NCI-H2227 treated with DMSO at 0.1 percent for 48 hours (cell line): ENCODE results near the gene ETS2.
A peak's percentile ranks its signal among the peaks of the same experiment; 100 is the strongest.

Experiments
- DNase-seq: peaks from one replicate; lab custom pipeline; 2025; lab: John Stamatoyannopoulos, UW

ETS2 gene

DNA sequence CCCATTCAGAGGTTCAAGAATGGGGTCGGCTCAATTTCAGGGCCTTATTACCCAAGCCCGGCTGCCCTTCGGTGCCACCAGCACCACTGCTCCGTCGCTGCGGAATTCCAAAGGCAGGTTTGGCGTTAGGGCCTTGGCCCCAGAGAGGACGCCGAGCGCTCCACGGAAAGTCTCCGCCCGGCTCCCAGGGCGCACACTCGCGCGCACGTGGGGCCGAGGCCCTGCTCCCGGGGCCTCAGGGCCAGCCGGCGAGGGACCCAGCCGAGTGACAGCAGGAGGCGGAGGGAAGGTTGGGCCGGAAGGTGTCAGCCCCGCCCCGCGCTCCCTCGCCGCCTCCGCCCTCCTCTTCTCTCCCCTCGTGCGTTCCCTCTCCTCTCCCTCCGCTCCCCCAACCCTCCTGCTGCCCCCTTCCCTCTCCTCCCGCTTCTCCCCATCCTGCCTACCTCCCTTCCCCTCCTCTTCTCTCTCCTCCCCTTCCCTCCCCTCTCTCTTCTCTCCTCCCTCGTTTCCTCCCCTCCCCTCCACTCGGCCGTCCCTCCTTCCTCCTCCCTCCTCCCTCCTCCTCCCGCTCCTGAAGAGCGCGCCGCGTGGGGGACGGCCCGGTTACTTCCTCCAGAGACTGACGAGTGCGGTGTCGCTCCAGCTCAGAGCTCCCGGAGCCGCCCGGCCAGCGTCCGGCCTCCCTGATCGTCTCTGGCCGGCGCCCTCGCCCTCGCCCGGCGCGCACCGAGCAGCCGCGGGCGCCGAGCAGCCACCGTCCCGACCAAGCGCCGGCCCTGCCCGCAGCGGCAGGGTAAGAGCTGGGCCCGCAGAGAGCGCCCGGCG, at the start of gene ETS2:
Gene ETS2, plus strand, starts transcription at position 602 of the 825 bp plus-strand sequence. CDS start 4,106 bp downstream, outside the sequence.
- DNase-seq, result peak; percentile 77

GRCh38 chr21:38756746-38757145, 49.0 kb upstream of the ETS2 start:
- no peak for DNase-seq

DNA sequence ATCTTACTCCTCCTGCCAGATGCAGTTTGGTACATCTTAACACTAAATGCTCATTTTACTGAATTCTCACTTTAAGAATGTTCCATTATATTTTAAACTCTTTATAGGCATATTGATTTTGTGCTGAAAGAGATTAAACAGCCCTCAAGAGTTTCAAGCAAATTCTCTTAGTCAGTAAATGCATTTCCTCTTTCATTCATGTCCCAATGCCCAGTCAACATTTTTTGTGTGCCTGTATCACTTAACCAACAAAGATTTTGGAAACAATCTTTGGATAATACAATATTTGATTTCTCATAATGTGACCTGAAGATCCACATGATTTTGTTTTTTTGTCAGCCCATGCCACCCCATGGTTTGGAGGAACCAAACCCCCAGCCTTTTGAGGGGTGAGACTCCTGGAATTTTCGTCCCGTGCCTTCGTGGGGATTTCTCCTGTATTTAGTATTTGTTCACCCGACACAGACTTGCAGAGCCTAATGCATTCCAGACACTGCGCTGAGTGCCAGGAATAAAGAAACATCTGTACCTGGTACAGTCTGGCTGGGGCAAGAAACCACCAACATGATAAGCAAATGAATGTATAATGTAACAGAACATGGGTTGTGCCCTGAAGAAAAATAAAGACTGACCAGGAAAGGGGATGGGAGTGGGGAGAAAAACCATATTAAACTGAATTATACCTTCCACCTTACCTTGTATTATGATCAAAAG, 47.1 kb upstream of the ETS2 start:
- DNase-seq, result no peak

DNA sequence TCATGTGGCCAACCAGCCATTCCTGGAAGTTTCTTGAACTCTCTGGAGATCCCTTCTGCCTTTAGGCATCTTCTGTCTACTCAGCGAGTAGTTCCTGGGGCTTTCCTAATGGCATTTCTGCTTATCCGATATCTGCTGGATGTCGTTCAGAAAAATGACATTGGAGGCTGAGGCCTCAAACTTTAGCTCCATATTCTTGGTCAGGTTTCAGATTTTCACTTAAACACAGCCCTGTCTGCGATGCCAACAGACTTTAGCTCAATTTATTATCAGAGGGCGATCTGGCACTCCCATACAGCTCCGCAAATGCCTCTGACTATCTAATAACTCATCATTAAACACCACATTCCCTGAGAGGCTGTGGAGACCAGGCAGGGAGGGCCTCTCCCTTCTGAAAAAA, 46.3 kb upstream of the ETS2 start:
- DNase-seq, result no peak

DNA sequence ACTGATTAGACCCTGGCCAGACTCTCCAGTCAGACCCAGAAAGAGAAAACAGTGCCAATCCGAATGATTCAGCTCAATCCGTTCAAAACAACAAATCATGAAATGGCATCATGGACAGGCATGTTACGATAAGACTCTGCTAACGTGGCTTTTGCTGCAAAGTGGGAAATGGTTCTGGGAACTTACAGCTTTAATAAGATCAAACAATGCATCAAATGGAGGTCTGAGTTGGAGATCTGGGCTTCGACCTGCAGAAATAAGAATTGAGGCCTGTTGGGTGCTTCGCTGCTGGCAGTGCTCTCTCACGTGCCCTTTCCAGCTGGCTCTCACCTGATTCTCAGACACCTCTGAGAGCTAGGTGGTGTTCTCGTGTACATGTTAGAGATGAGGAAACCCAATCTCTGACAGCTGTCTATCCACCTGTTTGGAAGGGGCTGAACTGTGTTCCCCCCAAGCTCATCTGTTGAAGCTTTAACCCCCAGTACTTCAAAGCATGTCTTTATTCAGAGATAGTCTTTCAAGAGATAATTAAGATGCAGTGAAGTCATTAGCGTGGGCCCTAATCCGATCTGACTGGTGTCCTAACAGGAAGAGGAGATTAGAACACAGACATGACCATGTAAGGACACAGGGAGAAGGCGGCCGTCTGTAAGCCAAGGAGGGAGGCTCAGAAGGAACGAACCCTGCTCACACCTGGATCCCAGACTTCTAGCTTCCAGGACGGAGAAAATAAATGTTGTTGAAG, 45.5 kb upstream of the ETS2 start:
- no peak for DNase-seq

DNA sequence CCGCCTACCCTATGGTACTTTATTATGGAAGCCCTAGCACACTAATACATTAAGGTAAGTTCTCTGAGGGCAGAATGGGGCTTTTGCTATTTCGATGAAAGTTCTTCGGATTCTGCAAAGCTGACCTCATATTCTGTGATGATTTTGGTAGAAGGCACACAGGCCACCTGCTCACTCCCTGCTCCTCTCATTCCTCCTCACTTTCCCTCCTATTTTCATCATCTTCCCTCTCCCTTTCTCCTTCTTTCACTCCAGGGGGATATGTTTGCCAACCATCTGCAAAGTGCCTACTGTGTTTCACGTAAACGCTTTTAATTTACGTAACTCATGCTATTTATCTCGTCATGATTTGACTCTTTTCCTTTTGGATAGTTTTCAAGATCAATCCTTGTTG, 45.0 kb upstream of the ETS2 start:
- DNase-seq, result no peak

GRCh38 chr21:38761531-38761930, 44.2 kb upstream of the ETS2 start:
- DNase-seq, result no peak

DNA sequence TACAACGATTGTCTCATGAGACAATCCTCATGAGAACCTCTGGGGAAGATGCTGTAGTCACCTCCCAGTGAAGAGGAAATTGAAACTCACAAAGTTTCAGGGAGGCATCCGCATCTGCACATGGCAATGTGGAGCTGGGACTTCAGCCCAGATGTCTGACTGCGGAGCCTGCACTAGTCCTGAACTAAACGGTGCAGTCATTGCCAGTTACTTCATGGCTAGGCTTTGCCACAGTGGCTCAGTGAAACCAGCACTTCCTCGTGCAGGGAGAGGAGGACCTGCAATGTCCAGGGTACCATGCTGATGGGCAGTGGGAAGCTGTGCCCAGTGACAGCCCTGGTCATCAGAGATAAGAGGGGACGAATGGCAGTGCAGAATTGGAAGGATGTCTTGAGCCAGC, 40.7 kb upstream of the ETS2 start:
- DNase-seq, result no peak

GRCh38 chr21:38766987-38767722, 38.6 kb upstream of the ETS2 start:
- no peak for DNase-seq

- no peak for DNase-seq
Measured at GRCh38 chr21:38768471-38769063, 37.2 kb upstream of the ETS2 start.

DNA sequence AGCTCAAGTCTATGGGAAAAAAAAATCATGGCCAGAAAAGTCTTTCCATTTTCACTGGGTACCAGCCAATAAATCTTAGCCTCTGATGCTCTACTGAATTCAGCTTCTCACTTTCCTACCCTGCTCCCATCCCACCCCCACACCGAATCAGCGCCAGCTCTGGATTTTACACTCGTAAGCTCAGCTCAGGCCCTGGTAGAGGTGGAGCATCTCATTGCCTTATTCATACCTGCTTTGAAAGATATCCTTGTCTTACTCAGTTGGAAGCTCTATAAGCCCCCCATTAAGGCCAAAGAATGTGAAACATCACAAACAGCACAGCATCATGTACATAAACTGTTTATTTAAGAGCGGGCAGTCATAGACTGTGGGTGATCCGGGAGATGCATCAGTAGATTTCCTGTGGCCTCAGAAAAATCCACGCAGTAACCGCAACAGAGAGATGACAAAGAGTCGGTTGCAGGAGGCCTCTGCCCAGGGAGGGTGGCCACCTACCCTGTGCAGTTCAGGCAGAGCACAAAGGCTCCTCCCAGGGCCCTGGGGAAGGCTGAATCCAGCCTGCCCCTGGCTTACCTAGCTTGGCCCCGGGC, 36.4 kb upstream of the ETS2 start:
- DNase-seq, result no peak

DNA sequence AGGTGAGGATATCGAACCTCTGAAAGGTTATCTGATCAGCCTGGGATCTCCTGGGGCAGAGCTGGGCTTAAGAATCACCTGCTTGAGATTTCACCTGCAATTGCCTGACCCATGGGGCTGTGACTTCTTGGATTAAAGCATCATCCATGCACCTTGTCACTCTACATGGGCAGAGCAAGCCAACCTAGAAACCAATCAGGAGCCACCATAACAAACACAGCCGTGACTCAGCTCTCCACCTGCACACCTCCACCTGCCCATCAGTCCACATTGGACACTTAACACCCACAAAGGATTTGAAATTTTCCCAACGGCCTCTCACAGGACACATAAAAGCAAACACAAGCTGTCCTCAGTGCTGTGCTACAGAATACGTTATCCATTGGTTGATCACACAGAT, 35.1 kb upstream of the ETS2 start:
- no peak for DNase-seq

GRCh38 chr21:38771536-38771935, 34.2 kb upstream of the ETS2 start:
- no peak for DNase-seq

DNA sequence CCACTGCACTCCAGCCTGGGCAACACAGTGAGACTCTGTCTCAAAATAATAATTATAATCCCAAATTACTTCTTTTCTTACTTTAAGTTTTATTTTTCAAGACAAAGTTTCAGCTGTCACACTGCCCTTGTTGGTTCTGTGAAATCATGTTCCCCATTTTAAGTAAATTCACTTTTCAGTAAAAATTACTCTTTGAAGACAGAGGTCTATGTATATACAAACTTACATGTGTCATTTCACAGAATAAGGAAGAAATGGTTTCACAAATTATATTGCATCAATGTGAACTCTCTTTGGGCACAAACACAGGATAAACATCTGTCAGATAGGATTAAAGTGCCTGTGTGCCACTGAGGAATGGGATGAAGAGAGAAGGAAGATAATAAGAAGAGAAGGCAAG, 33.1 kb upstream of the ETS2 start:
- no peak for DNase-seq

DNA sequence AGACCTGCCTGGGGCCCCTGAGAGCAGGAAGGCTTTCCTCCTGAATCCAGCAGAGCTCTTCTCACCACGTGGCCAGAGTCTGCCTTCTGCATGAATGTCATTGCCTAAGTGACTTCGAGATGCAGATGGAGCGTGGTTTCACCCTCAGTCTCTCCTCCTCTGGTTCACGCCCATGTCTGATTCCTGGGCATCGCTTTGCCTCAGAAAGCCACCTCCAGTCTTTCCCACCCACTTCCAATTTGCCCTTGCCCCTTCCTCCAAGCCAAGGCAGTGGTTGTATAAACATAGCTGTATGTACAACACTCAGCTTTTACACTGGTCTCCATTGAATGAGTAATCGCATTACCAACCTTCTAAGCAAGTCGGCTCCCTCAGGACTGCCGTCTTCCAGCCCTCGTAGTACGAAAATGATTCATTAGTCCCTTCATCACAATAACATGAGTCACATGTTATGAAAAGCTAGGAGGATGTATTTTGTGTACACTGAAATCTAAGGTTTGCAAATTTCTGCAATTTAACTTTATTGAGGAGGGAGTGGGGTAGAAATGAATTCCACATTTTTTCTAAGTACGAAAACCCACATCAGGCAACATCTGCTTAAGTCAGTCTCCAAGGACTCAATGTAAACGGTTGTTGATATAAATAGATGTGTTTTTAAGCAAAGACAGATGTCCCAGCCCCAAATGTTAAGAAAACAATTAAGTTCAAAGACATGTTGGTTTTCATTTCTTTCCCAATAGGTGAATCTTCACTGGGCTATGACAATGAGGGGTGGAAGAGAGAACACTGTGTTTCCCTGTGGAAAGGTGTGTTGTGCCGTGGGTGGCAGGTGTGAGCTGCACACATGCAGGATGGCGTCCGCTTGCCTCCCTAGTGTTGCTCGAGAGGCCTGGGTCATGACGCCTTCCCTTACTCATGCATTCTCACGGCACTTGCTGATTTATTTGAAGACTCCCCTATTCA, 32.3 kb upstream of the ETS2 start:
- no peak for DNase-seq

DNA sequence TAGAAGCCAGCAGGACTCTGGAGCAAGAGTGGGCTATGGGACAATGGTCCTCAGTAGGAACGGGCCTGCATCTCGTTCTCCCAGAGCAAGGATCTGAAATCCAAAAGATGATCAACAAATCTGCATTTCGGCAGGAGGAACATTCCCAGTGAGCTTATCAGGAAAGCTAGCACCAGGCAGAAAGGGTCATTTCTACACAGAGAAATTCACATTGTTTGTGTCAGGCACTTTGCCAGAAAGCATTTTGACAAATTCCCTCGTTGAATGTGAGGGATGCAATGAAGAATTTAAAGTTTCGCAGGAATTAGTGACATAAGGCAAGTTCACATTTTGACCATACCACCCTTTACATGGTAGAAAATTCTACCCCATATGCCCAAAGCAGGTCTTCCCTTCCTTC, 31.6 kb upstream of the ETS2 start:
- no peak for DNase-seq

- DNase-seq, result no peak
Measured at GRCh38 chr21:38774586-38775285, 31.0 kb upstream of the ETS2 start.

DNA sequence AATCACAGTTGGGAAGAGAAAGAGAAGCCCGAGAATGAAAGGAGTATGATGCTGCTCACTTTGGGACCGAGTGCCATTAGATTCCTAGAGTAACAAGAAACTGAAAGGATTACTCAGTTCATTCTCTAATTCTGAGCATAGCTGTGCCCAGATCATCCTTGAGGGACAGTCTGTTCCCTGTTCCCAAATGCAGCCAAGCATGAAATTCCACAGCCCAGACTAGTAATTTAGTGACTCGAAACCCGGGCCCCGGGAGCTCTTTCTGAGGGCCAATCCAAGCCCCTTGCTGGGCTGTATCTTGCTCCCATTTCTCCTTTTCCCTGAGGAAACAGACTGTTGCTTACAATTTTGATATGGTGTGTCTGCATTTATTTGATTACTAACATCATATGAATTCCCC, 30.0 kb upstream of the ETS2 start:
- no peak for DNase-seq

GRCh38 chr21:38777015-38777414, 28.7 kb upstream of the ETS2 start:
- DNase-seq, result no peak

DNA sequence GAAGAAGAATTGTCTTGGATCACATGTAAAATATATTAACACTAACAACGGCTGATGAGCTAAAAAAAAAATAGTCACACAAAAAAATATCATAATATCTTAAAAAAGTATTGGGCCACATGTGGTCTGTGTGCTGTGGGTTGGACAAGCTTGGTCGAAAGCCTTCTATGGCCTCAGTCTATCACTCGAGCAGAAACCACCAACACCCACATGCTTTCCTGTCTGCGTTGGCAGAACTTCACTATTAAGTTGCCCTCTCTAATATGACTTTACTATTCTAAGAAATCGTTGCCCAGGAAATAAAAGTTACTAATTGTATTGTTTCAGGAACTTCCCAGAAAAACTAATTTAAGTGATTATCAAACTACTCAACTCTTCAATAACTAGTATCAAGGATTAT, 28.2 kb upstream of the ETS2 start:
- no peak for DNase-seq
